Endothelial cell of umbilical vein (primary cell): Measurements from ENCODE around the gene TNNI3K.

Experiments used
- CTCF ChIP-seq, 2 donors: IDR thresholded peaks; 1 replicate in 1 of 2; 2 replicates in 1 of 2; pipeline ENCODE4 v1.5.1; 2011; ENCODE audit warnings: low read length in 2 of 2, mild to moderate bottlenecking in 2 of 2, moderate library complexity in 2 of 2, control low read depth in 1 of 2, inconsistent platforms in 1 of 2, low read depth in 1 of 2; ENCODE audit not compliant: insufficient read depth in 1 of 2; ENCODE audit errors: extremely low read depth in 1 of 2
- EZH2 ChIP-seq: IDR thresholded peaks from 2 replicates; pipeline ENCODE4 v1.6.1; 2012; ENCODE audit warnings: borderline replicate concordance, low read depth, mild to moderate bottlenecking, moderate library complexity, low read length, inconsistent platforms; ENCODE audit not compliant: severe bottlenecking
- FOS ChIP-seq: IDR thresholded peaks from 2 replicates; pipeline ENCODE4 v1.6.1; 2011; ENCODE audit warnings: mild to moderate bottlenecking, low read length, moderate library complexity, borderline replicate concordance; ENCODE audit not compliant: insufficient read depth
- POLR2A ChIP-seq: IDR thresholded peaks from 2 replicates; pipeline ENCODE4 v1.6.1; 2012; ENCODE audit warnings: low read depth, mild to moderate bottlenecking, control low read depth, low read length
- POLR2AphosphoS5 ChIP-seq: IDR thresholded peaks from 2 replicates; pipeline ENCODE4 v1.6.1; 2012; ENCODE audit warnings: low read depth, mild to moderate bottlenecking, control low read depth, low read length, moderate library complexity; ENCODE audit not compliant: insufficient read depth

GRCh38 chr1:74357756-74358155 lies 122.6 kb downstream of the TNNI3K start:
- TF ChIP-seq CTCF (IDR thresholded peaks at IDR 0.05; ENCODE audit: extremely low read depth in 1 of 2, insufficient read depth in 1 of 2, low read depth in 1 of 2, low read length in 2 of 2) (no peak), EZH2 (no peak), POLR2A (no peak), FOS (no peak), POLR2AphosphoS5 (no peak)
